H1 (cell line): ENCODE measurements around the gene CXCL3. TPM values are rescaled to one million over a fixed set of nuclear protein-coding genes. Genes with fewer than 3 reads are reported as not detected.

ENCODE experiments used
- polyA plus RNA-seq, 7 experiments: library from polyadenylated mRNA; depleted of rRNA in 3 of 7; stranded (reverse) in 5 of 7; unstranded in 2 of 7; fragments of >200 nt in 5 of 7; fragments of 200-250 nt in 2 of 7; gene quantifications; 1 replicate in 5 of 7; 2 replicates in 1 of 7; 4 replicates in 1 of 7; pipeline versions ENCODE4 v1.2.1 to v1.2.3, GENCODE V29; 2011 to 2013; ENCODE audit warnings: missing spikeins in 2 of 7, mixed read lengths in 2 of 7
- total RNA-seq: library from RNA; stranded (reverse); fragmentation: NEBNext Ultra II Directional; extraction: Animal tissue kit (Norgen Biotek cat#: 25700); gene quantifications from 2 replicates; pipeline ENCODE4 v1.2.1, GENCODE V29; 2021
- TF ChIP-seq, protein P1 (sequence below): IDR thresholded peaks from 2 replicates; pipeline ENCODE4 v1.6.1; 2011; ENCODE audit warnings: low read length, improper control_type of control experiment

The CXCL3 gene
- total and polyA plus RNA-seq, 2 of the 8 experiments (the other 6 are each of a cell fraction or from before 2014, with no cell fraction given) = 3.1 to 5.2 TPM

DNA sequence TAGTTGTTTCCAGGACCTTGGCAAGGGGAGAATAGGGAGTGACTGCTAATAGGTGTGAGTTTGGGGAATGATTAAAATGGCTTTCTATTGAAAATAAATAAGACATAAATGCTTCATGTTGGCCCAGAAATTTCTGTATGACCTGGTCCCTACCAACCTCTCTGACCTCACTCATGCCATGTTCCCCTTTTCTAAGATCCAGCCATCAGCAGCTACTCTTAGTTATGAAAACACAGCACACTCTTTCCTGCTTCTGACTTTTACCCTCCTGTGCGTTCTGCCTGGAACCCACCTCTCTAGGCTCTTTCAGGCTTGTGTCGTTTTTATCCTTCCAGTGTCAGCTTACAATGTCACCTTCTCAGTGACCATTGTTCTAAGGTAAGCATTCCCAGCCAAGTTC is 25.2 kb downstream of the CXCL3 start (continued):
- TF ChIP-seq, protein P1, sequence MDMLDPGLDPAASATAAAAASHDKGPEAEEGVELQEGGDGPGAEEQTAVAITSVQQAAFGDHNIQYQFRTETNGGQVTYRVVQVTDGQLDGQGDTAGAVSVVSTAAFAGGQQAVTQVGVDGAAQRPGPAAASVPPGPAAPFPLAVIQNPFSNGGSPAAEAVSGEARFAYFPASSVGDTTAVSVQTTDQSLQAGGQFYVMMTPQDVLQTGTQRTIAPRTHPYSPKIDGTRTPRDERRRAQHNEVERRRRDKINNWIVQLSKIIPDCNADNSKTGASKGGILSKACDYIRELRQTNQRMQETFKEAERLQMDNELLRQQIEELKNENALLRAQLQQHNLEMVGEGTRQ = no peak
